Lower lobe of right lung (tissue), 2 donors: ENCODE measurements around the gene SLC38A10. TPM values are rescaled to one million over a fixed set of nuclear protein-coding genes. Genes with fewer than 3 reads are reported as not detected.
A peak's percentile ranks its signal among the peaks of the same experiment; 100 is the strongest.

Experiments used
- ATAC-seq, 2 donors: fragments of 200-7000 bp; cut with Tn5 transposase; one replicate each; pipeline ENCODE4 v1.9.1; 2020 to 2022; ENCODE audit warnings: mild to moderate bottlenecking in 2 of 2, moderate library complexity in 2 of 2
- DNase-seq: peaks from one replicate; pipeline ENCODE4 v3.0.0-alpha.2; 2020
- H3K27ac ChIP-seq: fragments of 200-600 bp; one replicate; pipeline ENCODE4 v1.8.0; 2022
- H3K27me3 ChIP-seq: fragments of 200-600 bp; one replicate; pipeline ENCODE4 v1.8.0; 2022; ENCODE audit warnings: low read depth
- H3K36me3 ChIP-seq: fragments of 200-600 bp; one replicate; pipeline ENCODE4 v1.8.0; 2022; ENCODE audit warnings: mild to moderate bottlenecking
- H3K4me1 ChIP-seq: fragments of 200-600 bp; one replicate; pipeline ENCODE4 v1.8.0; 2022
- H3K4me3 ChIP-seq: fragments of 200-600 bp; one replicate; pipeline ENCODE4 v1.8.0; 2022; ENCODE audit warnings: mild to moderate bottlenecking
- H3K9me3 ChIP-seq: fragments of 200-600 bp; one replicate; pipeline ENCODE4 v1.8.0; 2022
- CTCF ChIP-seq: fragments of 200-600 bp; IDR thresholded peaks from one replicate; pipeline ENCODE4 v1.8.0; 2022; ENCODE audit warnings: antibody characterized with exemption, mild to moderate bottlenecking
- intact Hi-C: fragments of 100-400 bp; cut with DNase I; formaldehyde crosslinking; loops from one replicate; pipeline ENCODE4 v1.11.0; 2022
- total RNA-seq: library from RNA; stranded (reverse); fragmentation: NEBNext Ultra II Directional; extraction: Animal tissue kit (Norgen Biotek cat#: 25700); gene quantifications from one replicate; pipeline ENCODE4 v1.2.1, GENCODE V29; 2021
- donor health status: DM: no; HTN: yes; CAD: no; lungs with severe emphysema.

The SLC38A10 gene
- total RNA-seq, 1 donor from 2014 or later, result 98.1 TPM

DNA sequence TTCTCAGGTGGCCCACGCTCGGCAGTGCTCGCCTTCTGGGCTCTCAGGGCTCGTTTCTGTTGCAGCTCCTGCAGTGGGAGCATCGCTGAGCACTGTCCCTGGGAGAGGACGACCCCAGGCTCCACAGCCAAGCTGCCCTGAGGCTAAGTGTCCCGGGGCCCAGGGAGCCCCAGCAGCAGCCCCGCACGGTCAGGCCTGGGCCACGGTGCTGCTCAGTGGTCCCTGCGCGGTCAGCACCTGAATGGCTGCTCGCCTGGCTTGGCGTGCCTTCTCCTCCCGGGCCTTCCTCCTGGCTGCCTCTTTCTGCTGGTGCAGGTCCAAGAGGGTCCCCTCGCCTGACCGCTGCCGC, 95.7 kb downstream of the SLC38A10 start:
- peaks cover 12% of the 10 kb centered on the region for H3K36me3 ChIP-seq
- no peak for ATAC-seq
- no peaks in the 10 kb centered on the region for H3K27me3 ChIP-seq
- DNase-seq, result no peak
- intact Hi-C loops, result no loop called here
- no peak for TF ChIP-seq CTCF
- H3K4me1 ChIP-seq, result peaks cover 20% of the 10 kb centered on the region
- no peak overlapping the region for H3K27ac ChIP-seq
- no peaks in the 10 kb centered on the region for H3K9me3 ChIP-seq
- no peak overlapping the region for H3K4me3 ChIP-seq

DNA sequence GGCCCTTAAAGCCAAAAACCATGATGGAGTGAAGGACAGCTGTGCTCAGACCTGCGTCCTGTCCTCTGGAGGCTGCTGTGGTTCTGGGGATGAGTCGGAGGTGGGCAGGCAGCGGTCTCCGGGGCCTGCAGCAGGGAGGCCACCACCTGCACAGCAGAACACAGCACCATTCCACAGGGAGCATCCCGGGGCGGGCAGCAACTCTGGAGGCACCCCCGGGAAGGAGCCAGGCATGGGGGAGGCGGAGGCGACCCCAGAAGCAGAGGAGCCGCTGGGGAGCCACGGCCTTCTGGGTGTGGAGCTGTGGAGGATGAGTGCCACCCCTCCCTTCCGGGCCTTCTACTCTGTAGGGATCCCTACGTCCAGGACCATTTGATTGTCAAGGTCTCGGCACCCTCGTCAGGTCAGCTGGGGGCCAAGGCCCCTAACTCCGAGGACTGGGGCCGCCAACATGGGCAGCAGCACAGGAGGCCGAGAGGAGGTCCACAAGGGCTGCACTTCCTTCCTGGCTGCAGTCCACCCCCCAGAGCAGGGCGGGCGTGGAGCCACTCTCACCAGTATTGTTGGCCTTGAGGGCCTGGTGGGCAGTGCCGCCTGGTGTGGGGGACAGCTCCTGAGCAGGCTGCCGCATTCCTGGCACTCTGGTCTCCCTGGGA, 96.2 kb downstream of the SLC38A10 start:
- Histone ChIP-seq H3K27me3 (no peaks in the 10 kb centered on the region), H3K36me3 (peaks cover 12% of the 10 kb centered on the region), H3K4me1 (peaks cover 20% of the 10 kb centered on the region), H3K9me3 (no peaks in the 10 kb centered on the region), H3K27ac (no peak overlapping the region), H3K4me3 (no peak overlapping the region)
- TF ChIP-seq CTCF, result no peak
- ATAC-seq, result no peak
- no peak for DNase-seq
- intact Hi-C loops, result no loop called here

DNA sequence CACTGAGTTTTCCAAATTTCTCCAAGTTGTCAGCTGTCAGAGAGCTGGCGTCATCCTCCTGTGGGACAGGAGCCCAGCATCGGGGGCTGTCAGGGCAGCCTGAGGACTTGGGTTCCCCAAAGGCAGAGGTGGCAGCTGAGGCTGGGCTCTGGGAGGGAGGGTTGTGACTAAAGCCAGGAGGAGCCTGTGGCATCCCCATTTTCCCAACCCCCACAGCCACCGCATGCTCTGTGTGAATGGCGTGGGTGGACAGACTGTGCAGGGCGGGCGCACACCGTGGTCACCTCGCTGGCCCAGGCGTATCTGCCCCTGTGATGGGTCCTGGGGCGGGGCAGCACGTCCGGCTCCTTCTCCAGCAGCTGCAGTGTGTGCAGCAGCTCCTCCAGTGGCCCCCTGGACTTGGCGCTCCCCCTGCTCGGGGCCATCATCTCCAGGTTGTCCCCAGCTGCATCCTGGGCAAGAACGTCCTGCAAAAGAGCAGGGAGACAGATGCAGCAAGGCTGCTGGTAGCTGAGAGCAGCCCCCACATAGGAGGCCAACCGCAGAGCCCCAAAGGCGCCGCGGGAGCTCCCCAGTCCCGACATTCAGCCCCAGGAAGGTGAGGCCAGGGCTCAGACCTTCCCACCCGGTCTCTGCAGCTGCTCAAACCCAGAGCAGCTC, 97.1 kb downstream of the SLC38A10 start:
- intact Hi-C loops, result no loop called here
- peaks cover 20% of the 10 kb centered on the region for H3K4me1 ChIP-seq
- H3K36me3 ChIP-seq, result peaks cover 12% of the 10 kb centered on the region
- TF ChIP-seq CTCF, result no peak
- no peak overlapping the region for H3K27ac ChIP-seq
- DNase-seq (no peak), ATAC-seq (no peak)
- peak overlapping the region; percentile 20 for H3K4me3 ChIP-seq
- H3K27me3 ChIP-seq, result no peaks in the 10 kb centered on the region
- no peaks in the 10 kb centered on the region for H3K9me3 ChIP-seq

DNA sequence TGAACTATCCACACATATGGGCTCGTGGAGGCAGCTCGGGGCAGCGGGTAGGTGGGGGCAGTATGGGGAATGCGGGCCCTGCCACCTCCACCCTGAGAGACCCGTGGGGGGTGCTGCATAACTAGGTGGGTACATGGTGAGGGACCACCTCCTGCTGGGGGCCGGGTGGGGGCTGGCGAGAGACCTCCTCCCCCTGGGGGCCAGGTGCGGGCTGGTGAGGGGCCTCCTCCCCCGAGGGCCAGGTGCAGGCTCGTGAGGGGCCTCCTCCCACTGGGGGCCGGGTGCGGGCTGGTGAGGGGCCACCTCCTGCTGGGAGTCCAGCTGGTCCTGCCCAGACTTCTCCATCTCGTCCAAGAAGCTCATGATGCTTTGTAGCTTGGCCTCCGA, 97.7 kb downstream of the SLC38A10 start:
- no peak overlapping the region for H3K27ac ChIP-seq
- DNase-seq (no peak), ATAC-seq (no peak)
- H3K36me3 ChIP-seq, result peaks cover 12% of the 10 kb centered on the region
- intact Hi-C loops, result no loop called here
- TF ChIP-seq CTCF, result no peak
- no peaks in the 10 kb centered on the region for H3K27me3 ChIP-seq
- no peaks in the 10 kb centered on the region for H3K9me3 ChIP-seq
- peak overlapping the region; percentile 20 for H3K4me3 ChIP-seq
- H3K4me1 ChIP-seq, result peaks cover 20% of the 10 kb centered on the region

DNA sequence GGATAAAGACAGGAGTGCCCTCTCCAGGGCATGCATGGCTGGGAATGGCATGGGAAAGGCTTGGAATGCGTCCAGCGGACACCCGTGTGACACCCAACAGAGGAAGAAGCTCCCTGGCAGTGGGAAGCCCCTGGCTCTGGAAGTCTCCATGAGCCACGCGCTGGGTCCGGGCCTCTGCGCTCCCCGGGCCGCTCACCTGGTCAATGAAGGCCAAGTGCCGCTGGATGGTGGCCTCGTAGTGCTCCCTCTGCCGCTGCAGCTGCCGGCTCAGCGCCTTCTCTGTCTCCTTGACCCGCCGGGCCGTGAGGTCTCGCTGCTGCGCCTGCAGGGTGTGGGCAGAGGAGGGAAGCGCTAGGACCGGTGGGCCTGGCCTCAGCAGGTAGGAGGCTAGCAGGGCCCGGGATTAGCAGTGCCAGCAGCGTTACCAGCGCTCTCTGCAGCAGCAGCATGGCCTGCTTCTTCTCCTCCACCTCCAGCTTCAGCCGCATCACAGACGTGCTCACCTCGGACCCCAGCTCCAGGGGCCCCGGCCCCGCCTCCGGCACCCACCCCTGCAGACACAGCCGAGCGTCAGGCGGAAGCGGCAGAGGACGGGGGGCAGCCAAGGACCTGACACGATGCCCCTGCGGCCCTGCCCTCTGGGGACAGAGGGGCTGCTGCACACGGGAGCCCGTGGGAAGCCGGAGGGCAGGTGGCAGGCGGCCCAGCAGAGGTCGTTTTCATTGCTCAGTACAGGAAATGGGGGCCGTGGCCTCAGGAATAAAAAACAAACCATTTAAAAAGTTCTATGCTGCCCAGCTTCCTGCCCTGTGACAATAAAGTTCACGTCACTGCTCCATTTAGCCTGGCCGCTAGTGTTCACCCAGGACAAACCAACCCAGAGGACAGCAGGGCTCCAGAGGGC, 98.3 kb downstream of the SLC38A10 start:
- H3K27me3 ChIP-seq, result no peaks in the 10 kb centered on the region
- no peak for TF ChIP-seq CTCF
- ATAC-seq (no peak), DNase-seq (no peak)
- peaks cover 20% of the 10 kb centered on the region for H3K4me1 ChIP-seq
- H3K27ac ChIP-seq, result no peak overlapping the region
- intact Hi-C loops, result no loop called here
- H3K9me3 ChIP-seq, result no peaks in the 10 kb centered on the region
- peak overlapping the region; percentile 20 for H3K4me3 ChIP-seq
- H3K36me3 ChIP-seq, result peaks cover 12% of the 10 kb centered on the region
